T-helper 17 cell (primary cell): ENCODE results near the gene ELL2. TPM values are rescaled to one million over a fixed set of nuclear protein-coding genes. Genes with fewer than 3 reads are reported as not detected.

ENCODE experiments used
- ATAC-seq: fragments of 150-1000 bp; cut with Tn5 transposase; 2 replicates; pipeline ENCODE4 v1.10.0; 2021; ENCODE audit warnings: mild to moderate bottlenecking, moderate library complexity
- DNase-seq, 3 donors: peaks; one replicate each; pipeline versions ENCODE4 v3.0.0 to v3.0.0-alpha.2; 2020 to 2021
- H3K9me3 ChIP-seq: one replicate; pipeline ENCODE4 v1.7.0; 2013; ENCODE audit warnings: low read length, mild to moderate bottlenecking; ENCODE audit not compliant: control insufficient read depth, poor library complexity, severe bottlenecking
- H3K27ac Mint-ChIP-seq: one replicate; pipeline ENCODE4 v1.8.0; 2022; ENCODE audit warnings: mild to moderate bottlenecking, moderate library complexity, mixed read lengths
- H3K27me3 Mint-ChIP-seq: one replicate; pipeline ENCODE4 v1.8.0; 2022; ENCODE audit warnings: mixed read lengths
- H3K36me3 Mint-ChIP-seq: one replicate; pipeline ENCODE4 v1.8.0; 2022; ENCODE audit warnings: low read depth, mixed read lengths
- H3K4me1 Mint-ChIP-seq: one replicate; pipeline ENCODE4 v1.8.0; 2022; ENCODE audit warnings: mild to moderate bottlenecking, mixed read lengths
- H3K4me3 Mint-ChIP-seq: one replicate; pipeline ENCODE4 v1.8.0; 2022; ENCODE audit warnings: mild to moderate bottlenecking, moderate library complexity, mixed read lengths
- total RNA-seq, 4 donors: library from RNA in 2 of 4; stranded (reverse) in 2 of 4; gene quantifications; one replicate each; pipeline ENCODE4 v1.2.3 and lab custom pipeline; 2022 to 2026

The ELL2 gene
- total RNA-seq, 2 donors from 2014 or later, result 59.8 to 80.7 TPM

DNA sequence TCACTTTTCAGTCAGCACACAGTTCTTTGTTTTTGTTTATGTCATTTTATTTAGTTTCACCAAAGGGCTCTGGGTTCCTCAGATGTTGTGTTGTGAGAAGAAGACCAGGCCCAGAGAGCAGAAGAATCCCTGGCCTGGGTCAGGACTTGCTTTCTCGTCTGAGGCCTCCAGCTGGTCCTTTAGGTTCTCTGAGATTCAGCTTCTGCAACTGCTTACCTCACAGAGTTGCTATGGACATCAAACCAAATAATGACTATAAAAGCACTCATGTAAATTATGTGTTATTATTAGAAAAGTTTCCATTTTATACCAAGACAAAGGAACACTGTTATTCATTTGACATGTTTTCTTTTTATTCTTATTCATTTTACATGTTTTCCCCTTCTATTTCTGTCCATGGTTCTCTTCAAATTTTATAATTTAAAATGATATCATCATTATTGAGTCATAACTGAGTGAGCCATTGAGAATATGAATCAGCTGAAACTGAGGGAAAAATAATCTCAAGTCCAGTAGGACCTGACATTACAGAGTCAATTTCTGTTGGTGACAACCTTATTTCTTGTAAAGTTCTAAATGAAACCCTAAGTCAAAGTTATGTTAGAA is 95.1 kb downstream of the ELL2 start:
- Mint-ChIP-seq H3K4me3 (no peak overlapping the region), H3K4me1 (peaks cover 34% of the 10 kb centered on the region), H3K36me3 (peaks cover 2% of the 10 kb centered on the region), H3K27ac (no peak overlapping the region), H3K27me3 (peaks cover 14% of the 10 kb centered on the region)
- ATAC-seq (no peak), DNase-seq (no peak)
- H3K9me3 ChIP-seq, result no peaks in the 10 kb centered on the region

DNA sequence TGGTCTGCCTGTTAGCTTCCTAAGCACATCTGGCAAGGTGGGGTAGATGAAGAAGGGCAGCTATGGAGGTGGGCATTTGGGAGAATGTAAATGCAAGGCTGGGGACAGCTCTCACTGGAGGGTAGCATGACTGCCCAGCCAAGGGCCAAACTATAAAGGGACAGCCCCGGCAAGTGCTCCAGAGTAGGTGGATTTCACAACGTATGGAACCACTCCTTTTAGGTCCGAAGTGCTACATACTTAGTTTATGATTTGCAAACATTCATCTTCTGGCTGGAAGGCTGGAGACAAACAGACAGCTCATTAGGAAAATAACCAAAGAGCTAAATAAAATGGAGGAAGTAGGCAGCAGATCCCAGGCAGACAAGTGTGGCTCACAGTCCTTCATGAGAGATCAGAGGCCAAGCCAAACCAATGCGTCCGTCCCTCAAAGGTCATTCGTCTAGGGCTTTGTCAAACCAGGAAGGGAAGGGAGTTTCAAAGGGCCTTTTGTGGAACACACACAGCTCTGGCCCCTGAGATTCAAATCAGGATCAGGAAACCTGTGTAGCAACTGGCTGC is 96.6 kb downstream of the ELL2 start:
- peaks cover 16% of the 10 kb centered on the region for H3K27me3 Mint-ChIP-seq
- H3K4me1 Mint-ChIP-seq, result peaks cover 21% of the 10 kb centered on the region
- ATAC-seq (no peak), DNase-seq (no peak)
- no peak overlapping the region for H3K4me3 Mint-ChIP-seq
- H3K36me3 Mint-ChIP-seq, result peaks cover 2% of the 10 kb centered on the region
- no peaks in the 10 kb centered on the region for H3K9me3 ChIP-seq
- H3K27ac Mint-ChIP-seq, result no peak overlapping the region

DNA sequence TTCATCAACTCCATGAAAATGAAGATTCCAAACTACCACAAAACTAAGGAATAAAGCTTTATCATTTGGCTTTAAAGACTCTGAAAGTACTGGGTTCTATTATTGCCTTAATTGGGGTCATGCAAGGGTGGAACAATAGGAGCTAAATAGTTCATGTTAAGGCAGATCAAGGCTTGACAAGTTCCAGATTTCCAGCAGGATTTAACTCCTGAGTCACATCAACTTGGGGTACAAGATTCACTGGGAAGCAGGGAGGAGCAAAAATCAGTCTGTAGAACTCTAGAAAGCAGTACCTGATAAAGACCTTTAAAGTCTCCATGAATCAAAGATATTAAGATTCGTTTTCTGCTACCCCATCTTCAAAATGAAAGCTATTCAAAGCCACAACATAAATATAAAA is 97.2 kb downstream of the ELL2 start:
- Mint-ChIP-seq H3K27me3 (peaks cover 16% of the 10 kb centered on the region), H3K4me3 (no peak overlapping the region), H3K27ac (no peak overlapping the region), H3K36me3 (peaks cover 2% of the 10 kb centered on the region), H3K4me1 (peaks cover 18% of the 10 kb centered on the region)
- ATAC-seq (no peak), DNase-seq (no peak)
- H3K9me3 ChIP-seq, result no peaks in the 10 kb centered on the region

DNA sequence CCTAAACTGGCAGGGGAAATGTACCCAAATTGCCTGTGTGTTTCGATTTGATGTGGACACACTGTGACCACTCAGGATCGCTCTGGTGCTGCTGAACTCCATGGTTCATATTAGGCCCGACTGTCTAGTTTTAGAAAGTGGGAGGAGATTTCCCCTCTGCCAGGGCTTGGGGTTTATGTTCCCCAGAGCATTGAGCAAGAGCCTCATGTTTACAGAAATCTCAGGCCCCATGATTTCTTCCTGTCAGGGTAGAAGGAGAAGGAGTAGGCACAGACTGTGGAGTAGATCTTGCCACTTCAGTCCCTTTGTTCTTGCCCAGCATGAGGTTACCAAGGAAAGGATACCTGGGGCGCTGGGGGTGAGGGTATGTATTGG is 98.3 kb downstream of the ELL2 start:
- Mint-ChIP-seq H3K27ac (peak overlapping the region; percentile 87), H3K4me1 (peaks cover 18% of the 10 kb centered on the region), H3K4me3 (no peak overlapping the region), H3K36me3 (peaks cover 2% of the 10 kb centered on the region), H3K27me3 (peaks cover 21% of the 10 kb centered on the region)
- no peaks in the 10 kb centered on the region for H3K9me3 ChIP-seq
- ATAC-seq (no peak), DNase-seq (no peak)

DNA sequence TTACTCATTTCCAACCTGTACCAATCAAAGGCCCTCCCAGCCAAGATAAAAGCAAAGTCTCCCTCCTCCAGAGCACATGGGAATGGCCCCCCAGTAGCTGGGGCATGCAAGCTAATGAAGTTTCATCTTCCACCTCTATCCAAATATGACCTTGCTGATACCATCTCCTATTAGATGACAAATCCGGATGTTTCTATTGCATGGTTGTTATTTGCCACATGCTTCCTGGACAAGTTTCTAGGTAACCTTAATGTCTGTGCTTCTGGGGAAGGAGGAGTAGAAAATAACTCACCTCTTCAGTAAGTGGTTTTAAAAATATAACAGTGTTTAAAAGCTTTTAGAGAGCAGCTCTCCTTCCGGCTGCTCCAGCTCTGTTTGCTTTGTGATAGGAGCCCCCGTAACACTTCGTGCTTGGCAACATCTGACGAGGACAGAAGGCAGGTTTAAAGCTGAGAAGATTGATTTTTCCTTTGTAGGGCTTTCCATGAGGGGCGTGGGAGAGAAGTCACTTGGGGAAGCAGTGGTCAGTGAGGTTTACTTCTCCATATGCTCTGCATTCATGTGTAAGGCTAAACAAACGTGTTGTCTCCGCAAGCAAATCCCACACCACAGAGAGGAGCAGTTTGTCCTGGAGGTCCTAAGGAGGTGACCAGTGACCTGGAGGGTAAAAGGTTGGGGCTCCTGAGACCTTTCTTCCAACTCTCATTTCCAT is 98.8 kb downstream of the ELL2 start:
- H3K4me3 Mint-ChIP-seq, result no peak overlapping the region
- ATAC-seq (no peak), DNase-seq (no peak)
- H3K27ac Mint-ChIP-seq, result peak overlapping the region; percentile 87
- no peaks in the 10 kb centered on the region for H3K9me3 ChIP-seq
- H3K36me3 Mint-ChIP-seq, result peaks cover 2% of the 10 kb centered on the region
- H3K4me1 Mint-ChIP-seq, result peaks cover 15% of the 10 kb centered on the region
- peaks cover 21% of the 10 kb centered on the region for H3K27me3 Mint-ChIP-seq

DNA sequence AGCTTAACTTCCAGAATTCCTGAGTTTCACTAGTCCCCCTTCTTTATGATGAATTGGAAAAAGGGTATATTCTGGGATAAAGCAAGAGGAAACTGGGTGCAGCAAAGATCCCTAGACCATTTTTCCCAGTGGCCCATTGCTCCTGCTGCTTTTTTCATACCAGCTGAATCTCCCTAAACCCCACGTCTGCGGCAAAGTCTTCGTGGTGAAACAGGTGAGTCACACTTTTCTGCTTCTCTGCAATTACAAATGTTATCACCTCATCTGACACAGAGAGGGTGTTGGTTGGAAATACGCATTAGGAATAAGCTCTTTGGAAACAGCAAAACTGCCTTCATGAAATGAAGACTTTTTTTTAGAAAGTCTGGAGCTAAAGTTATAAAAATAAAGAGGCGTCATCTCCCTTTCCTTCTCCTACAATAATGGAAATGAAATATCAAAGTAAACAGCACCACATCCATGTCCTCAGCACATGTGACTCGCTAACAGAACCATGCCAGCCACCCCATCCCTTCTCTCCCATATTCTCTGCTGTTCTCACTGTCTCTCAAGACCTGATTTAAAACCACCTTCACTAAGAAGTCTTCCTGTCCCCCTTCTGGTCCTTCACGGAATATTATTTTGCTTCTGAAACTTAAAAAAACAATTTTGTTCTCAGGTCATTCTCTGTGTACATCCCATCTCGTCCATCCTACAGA is 99.6 kb downstream of the ELL2 start:
- ATAC-seq (no peak), DNase-seq (no peak)
- H3K9me3 ChIP-seq, result no peaks in the 10 kb centered on the region
- Mint-ChIP-seq H3K4me3 (peak overlapping the region; percentile 19), H3K27me3 (peaks cover 26% of the 10 kb centered on the region), H3K36me3 (peaks cover 2% of the 10 kb centered on the region), H3K4me1 (peaks cover 15% of the 10 kb centered on the region), H3K27ac (peak overlapping the region; percentile 87)

DNA sequence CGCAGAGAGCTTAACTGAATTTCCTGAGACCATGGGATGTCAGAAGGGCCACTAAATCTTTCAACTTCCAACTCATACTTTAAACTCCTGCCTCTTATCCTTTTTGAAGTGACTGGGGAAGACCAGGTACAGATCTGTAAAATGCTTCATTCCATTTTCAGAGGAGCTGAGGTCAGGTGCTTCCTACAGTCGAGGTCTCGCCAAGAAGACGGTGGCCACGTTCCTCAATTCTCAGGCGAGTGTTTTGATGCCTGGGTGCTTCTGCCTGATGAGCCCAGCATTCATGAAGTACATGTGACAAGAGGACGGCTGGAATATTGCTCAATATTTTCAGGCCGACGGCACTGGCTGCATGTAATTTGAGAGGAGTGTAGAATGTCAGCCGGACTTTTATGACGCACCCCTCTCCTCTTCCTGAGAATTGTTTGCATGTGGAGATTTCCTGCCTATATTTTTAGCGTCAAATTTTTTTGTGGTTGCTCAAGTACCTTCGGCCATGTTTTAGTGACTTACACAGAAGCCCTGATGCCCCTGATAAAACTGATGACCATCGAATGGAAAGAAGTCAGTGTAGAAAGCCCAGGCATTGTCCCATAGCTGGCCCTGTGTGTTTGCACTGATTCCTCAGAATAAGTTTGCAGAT is 100.3 kb downstream of the ELL2 start:
- Mint-ChIP-seq H3K27ac (no peak overlapping the region), H3K4me3 (no peak overlapping the region)

DNA sequence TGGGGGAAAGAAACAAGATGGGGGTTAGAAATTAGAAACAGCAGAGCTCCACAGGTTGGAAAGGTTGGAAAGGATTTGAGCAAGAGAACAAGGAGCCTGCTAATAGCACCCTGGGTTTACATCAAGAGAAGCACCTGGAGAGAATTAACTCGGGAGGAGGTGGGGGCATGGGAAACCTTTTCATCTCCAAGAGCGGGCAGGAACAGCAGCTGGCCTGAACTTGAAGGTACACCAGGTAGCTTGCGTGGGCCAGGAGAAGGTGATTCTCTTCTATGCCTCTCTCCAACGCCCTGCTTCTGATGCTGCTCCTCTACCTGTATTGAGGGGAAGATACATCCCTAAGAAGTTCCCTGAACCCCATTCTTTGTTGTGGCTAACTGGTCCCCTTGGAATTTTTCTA is 102.0 kb downstream of the ELL2 start:
- Mint-ChIP-seq H3K36me3 (peaks cover 2% of the 10 kb centered on the region), H3K27me3 (peaks cover 26% of the 10 kb centered on the region), H3K4me1 (peaks cover 15% of the 10 kb centered on the region), H3K4me3 (peak overlapping the region; percentile 5), H3K27ac (peak overlapping the region; percentile 91)
- H3K9me3 ChIP-seq, result no peaks in the 10 kb centered on the region
- ATAC-seq (no peak), DNase-seq (no peak)

More for the DNA sequence above, 100.3 kb downstream of the ELL2 start:
- peaks cover 15% of the 10 kb centered on the region for H3K4me1 Mint-ChIP-seq
- DNase-seq (no peak), ATAC-seq (no peak)
- peaks cover 26% of the 10 kb centered on the region for H3K27me3 Mint-ChIP-seq
- peaks cover 2% of the 10 kb centered on the region for H3K36me3 Mint-ChIP-seq
- H3K9me3 ChIP-seq, result no peaks in the 10 kb centered on the region

DNA sequence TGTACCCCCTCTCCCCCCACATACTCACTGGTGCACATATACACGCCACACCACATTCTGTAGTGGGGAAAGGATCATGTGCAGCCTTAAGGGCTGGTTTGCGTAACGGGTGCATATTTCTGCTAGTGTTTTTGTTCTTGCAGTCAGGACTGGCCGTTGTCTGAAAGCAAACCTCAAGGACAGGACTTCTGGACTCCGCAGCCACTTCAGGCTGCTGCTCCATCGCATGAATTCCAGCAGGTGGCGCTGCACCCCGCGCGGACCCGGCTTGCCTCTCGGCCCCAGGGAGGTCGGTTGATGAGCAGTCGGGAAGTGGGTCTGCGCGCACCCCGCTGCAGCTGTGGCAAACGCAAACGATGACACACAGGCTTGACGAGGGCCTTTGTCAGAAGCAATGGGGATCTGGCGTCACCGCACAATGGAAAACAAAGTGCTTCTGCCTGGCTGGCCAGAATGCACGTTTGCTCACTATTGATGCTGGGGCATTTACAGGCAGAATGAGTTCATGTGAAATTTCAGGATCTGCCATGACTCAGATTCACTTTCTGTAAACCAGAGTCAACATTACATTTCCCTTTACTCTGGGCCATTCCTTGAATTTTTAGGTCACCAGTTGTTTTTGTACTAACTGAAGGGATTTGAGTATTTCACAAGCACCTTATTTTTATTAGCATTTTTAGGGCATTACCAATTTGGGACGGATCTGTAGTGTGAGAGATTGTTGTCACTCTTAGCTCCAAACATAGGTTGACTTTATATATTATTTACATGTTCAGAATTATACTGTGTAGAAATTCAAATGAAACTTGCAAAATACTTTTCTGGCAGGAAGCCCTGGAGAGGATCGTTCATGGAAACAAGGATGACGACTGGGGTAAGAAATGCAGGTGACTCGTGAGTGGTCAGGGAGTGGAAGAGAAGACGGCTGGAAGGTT is 102.7 kb downstream of the ELL2 start:
- no peaks in the 10 kb centered on the region for H3K9me3 ChIP-seq
- Mint-ChIP-seq H3K4me1 (peaks cover 15% of the 10 kb centered on the region), H3K27ac (peak overlapping the region; percentile 91), H3K27me3 (peaks cover 26% of the 10 kb centered on the region), H3K4me3 (no peak overlapping the region), H3K36me3 (peaks cover 2% of the 10 kb centered on the region)
- ATAC-seq (peak; percentile 94), DNase-seq (peak; percentile 74 to 83 (median 75))

DNA sequence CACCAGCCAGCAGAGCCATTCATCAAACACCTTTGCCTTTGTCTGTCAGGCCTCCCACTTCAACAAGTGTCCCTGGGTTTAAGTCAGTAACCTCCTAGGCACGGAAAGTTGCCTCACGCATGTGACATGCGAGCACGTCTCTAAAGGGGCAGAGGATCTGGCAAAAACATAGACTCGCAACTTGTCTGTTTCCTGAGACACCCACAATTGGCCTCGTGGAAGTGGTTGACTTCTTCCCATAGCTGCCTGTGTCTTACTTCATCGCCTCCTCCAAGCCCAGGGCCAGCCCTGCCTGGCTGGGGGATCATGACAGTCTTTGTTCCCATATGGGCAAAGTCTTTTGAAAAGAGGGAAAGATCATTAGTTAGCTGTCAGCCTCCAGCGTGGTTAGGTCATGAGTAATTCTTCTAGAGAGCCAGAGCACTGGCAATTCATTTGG is 103.6 kb downstream of the ELL2 start:
- peaks cover 15% of the 10 kb centered on the region for H3K4me1 Mint-ChIP-seq
- peaks cover 2% of the 10 kb centered on the region for H3K36me3 Mint-ChIP-seq
- H3K27me3 Mint-ChIP-seq, result peaks cover 27% of the 10 kb centered on the region
- H3K4me3 Mint-ChIP-seq, result no peak overlapping the region
- H3K27ac Mint-ChIP-seq, result no peak overlapping the region
- ATAC-seq (no peak), DNase-seq (no peak)
- no peaks in the 10 kb centered on the region for H3K9me3 ChIP-seq

DNA sequence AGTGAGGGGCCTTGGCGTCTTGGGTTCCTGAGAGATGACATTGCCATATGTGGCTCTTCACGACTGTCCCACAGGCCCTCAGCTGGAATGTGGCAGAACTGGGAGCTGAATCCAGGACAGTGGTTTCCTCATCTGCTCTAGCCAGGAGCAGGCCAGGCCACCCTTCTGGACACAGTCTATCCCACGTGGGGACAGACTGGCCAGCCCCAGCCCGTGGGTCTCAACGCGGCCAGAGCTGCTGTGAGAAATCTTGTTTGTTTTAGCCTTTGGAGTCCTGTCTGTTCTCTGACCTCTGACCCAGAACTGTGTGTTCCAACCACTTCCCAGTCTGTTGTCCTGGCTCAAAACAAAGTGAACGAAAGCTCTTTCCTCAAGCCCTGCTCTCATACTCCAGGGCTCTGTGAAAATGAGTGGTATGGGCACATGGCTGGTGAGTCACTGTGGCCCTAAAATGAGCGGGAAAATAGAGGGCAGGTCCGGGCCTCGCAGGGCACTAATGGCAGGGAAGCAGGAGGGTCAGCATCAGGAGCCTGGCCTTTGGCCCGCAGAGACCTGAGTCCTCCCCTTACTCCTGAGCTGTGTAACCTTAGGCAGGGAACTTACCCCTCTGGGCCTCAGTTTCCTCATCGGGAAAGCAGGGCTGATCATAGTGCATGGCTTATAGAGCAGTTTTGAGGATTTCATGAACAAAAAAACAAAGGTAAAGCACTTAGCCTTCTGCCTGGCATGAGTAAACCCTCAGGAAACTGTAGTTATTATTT is 104.3 kb downstream of the ELL2 start:
- H3K27ac Mint-ChIP-seq, result no peak overlapping the region
- H3K9me3 ChIP-seq, result no peaks in the 10 kb centered on the region
- H3K4me1 Mint-ChIP-seq, result peaks cover 8% of the 10 kb centered on the region
- no peak for ATAC-seq
- no peak for DNase-seq
- H3K4me3 Mint-ChIP-seq, result no peak overlapping the region
- peaks cover 3% of the 10 kb centered on the region for H3K36me3 Mint-ChIP-seq
- H3K27me3 Mint-ChIP-seq, result peaks cover 25% of the 10 kb centered on the region
